ENCODE measurements around the gene PASK. TPM values are rescaled to one million over a fixed set of nuclear protein-coding genes. Genes with fewer than 3 reads are reported as not detected.
"Not testable (repeated sequence)": the region's sequence is repeated elsewhere in the genome, so short reads cannot be mapped to it uniquely, and the experiment has no call there.

The PASK gene
- polyA plus RNA-seq (ENCODE audit: insufficient read depth in 1 of 5, insufficient read length in 5 of 5, low replicate concordance in 1 of 5): 10 to 100 TPM; 18.3 to 25.0 (median 21.2) TPM
- long read RNA-seq, donor 1, partial matches to known transcripts: 0 of 1 reads
- long read RNA-seq, donor 1, other reads (novel, unspliced or antisense): 0 of 1 reads
- long read RNA-seq, donor 2, full-length matches to known transcripts: 2 of 2 reads
- long read RNA-seq, donor 2, partial matches to known transcripts: 0 of 2 reads
- long read RNA-seq, donor 2, other reads (novel, unspliced or antisense): 0 of 2 reads
- long read RNA-seq, donor 3: 0 reads
- long read RNA-seq, donor 4: 0 reads
- long read RNA-seq, donor 5: 0 reads
- long read RNA-seq, donor 6: 0 reads
- long read RNA-seq, donor 7: 0 reads
- long read RNA-seq, donor 8: 0 reads

GRCh38 chr2:241148891-241149674 is at the start of gene PASK:
Gene PASK (minus strand): TSS chr2:241149472. CDS start chr2:241143032, 6,440 bp downstream.
- DNase-seq: peak; percentile 85 to 88

GRCh38 chr2:241198381-241199279 is 49.4 kb upstream of the PASK start:
- no peak for DNase-seq

DNA sequence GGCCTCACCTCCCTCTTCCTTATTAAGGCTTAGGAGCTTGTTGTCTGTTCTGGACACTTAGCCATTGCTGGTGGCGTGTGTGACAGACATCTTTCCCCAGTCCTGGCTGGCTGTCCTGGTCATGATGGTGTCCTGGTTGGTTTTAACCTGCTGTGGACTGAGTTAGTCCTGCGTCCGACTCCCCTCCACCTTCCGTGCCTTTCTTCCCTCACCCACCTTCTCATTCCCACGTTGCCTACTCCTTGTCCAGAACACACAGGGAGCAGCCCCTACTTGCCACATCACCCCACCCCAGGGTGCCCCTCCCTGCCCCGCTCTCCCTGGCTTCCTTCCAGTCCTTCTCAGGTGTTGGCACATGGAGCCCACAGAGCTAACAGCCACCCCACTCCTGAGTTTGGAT is 48.7 kb upstream of the PASK start:
- no peak for DNase-seq

GRCh38 chr2:241197246-241197645 is 48.0 kb upstream of the PASK start:
- not testable (repeated sequence) for DNase-seq

DNA sequence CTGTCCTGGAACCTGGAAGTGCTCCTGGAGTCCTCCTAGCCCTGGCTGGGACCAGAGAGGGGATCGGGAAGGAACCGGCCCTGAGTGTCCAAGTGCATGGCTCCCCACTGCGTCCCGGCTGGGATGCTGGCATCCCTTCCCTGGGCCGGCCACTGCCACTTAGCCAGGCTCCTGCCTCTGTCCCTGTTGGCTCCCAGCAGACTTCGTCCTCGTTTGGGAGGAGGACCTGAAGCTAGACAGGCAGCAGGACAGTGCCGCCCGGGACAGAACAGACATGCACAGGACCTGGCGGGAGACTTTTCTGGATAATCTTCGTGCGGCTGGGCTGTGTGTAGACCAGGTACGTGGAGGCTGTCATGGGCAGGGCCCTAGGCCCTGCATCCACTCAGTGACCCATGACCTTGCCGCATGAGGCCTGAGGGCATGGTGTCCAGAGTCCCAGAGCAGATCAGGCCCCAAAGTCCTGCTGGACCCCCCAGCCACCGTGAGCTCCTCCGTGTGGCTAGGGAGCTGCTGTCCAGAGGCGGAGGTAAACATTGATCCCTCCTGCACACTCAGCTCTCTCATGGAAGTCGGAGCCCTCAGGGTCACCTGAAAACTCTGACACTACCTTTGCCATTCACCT is 46.3 kb upstream of the PASK start:
- no peak for DNase-seq

DNA sequence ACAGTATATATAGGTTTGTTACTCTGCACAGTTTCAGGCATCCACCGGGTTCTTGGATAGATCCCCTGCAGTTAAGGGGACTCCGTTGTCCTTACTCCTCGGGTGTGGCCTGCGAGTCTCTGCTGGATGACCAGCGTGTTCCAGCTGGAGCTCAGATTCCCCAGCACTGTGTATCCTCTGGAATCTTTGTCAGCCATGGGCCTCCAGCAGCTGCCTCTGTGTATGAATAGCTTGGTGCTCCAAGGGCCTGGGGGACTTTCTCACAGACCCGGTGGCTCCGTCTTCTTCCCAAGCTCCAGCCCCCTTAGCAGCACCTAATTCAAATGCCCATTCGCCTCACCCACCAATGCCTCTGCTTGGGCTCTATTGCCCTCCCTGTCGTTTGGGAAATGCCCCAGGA is 45.5 kb upstream of the PASK start:
- no peak for DNase-seq

DNA sequence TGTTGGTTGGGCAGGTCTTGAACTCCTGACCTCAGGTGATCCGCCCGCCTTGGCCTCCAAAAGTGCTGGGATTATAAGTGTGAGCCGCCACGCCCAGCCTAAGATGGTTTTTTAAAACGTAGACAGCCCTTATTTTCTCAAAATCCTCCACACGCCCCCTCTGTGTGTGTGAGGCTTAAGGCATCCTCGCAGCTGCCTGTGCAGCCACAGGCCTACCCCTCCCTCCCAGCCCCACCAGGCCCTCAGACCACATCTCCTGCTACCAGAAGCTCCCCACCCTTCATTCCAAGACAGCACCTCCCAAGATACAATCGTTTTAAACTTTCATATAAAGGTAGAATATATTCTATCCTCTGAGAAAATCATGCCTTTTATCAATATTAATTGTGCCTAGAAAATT is 44.0 kb upstream of the PASK start:
- no peak for DNase-seq

GRCh38 chr2:241191081-241191480 is 41.8 kb upstream of the PASK start:
- no peak for DNase-seq

GRCh38 chr2:241190291-241190981 is 41.2 kb upstream of the PASK start:
- no peak for DNase-seq

DNA sequence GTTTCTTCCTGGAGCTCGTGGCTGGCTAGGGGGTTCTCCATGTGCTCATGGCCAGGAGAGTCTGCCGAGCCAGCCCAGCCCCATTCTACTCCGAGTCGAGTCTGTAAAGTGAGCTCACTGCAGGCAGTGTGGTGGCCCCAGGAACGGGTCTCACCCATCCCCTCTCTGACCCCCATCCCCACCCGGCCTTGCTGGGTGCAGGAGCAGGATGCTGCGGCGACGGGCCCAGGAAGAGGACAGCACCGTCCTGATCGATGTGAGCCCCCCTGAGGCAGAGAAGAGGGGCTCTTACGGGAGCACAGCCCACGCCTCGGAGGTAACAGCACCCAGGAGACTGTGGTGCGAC is 40.6 kb upstream of the PASK start:
- DNase-seq: no peak

DNA sequence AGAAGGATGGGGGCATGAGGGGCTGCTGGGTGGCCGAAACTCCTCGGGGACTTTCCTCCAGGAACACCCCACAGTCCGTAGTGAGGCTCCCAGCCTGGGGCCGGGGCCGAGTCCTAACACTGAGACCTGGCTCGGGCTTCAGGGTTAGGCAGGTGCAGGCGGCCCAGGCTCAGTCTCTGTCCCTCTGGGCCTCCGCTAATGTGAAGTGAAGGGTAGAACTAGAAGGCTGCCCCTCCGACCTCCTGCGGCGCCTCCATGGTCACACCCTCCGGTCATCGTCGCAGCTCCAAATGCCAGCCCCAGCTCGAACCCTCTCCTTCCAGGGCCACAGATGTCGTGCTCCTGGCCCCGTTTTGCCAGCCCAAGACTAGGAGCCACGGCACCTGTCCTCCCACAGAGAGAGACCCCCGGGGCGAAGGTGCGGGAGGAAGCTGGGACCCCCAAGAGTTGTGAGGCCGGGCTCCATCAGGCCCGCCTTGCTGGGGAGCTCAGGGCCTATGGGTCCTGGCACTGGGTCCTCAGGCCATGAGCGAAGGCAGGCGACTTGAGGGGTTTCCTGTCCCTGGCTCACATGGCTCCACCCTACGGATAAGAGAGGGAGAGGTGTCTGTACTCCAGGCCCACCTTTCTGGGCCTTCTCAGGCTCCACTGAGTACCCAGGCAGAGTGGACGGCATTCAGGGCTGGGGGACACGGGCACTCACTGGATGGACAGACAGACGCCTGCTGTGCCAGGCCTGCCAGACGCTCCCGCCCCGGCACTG is 40.0 kb upstream of the PASK start:
- DNase-seq: no peak

DNA sequence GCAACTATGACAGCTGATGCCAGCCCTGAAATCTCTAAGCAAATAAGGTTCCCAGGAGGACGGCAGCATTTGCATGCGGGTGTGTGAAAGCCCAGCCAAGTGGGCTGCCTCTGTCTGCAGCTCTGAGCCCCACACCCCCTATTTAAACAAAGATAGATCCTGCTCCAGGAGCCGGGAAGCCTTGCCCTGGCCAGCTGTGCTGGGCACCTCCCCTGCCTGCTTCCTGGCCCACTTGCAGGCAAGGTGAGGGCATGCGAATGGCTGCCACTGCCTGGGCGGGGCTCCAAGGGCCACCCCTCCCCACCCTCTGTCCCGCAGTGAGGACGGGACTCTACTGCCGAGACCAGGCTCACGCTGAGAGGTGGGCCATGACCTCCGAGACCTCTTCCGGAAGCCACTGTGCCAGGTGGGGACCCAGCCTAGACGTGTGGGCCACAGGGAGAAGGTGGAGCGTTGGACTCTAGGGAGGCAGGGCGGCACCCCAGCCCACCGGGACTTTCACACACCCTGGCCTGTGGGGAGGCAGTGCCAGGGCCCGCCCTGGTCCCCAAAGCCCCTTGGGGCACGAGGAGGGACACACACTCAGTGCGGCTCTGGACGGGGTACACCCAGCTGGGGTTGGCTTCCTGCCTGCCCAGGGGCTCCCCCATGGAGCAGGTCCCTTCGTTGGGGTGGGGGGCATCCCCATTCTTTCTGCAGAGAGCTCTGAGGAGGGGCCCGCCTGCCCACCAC is 39.3 kb upstream of the PASK start, which contains the start of gene ANO7:
ANO7 (plus strand) TSS at position 317 of the 732 bp plus-strand sequence. CDS start 1,387 bp downstream, outside the sequence.
- DNase-seq: no peak

DNA sequence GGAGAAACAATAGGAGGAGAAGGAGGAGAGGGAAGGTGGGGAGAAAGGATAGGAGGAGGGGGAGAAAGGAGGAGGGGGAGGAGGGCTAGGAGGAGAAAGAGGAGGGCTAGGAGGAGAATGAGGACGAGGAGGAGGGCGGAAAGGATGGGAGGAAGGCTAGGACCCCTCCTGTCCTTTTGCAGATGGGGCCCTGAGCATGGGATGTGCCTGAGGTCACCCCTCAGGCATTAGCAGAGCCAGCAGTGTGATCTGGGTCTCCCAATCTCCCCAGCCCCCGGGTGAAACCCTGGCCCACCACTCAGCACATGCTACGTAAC is 38.6 kb upstream of the PASK start:
- no peak for DNase-seq

- no peak for DNase-seq
These were observed 38.0 kb upstream of the PASK start for GRCh38 chr2:241187101-241187917.

- DNase-seq: no peak
These were observed 36.7 kb upstream of the PASK start for GRCh38 chr2:241185961-241186360.

GRCh38 chr2:241184901-241185300 is 35.6 kb upstream of the PASK start:
- DNase-seq: no peak

DNA sequence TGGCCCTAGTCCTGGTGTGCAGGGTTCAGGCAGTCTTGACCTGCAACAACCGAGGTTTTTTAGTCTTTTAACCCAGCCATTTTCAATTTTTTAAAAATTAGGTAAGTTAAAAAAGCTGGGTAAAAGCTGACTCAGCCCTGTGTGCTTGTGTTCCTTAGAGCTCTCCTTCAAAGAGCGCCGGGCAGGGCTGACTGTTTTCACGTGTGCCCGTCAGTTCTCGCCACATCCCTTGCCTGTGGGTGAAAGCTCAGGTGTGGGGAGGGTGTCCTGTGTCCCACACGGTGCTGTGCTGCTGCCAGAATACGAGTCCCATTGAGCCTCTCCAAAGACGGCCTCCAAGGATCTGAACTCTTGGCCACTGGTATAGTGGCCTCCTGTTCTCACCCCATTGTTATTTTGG is 33.9 kb upstream of the PASK start:
- no peak for DNase-seq

- no peak for DNase-seq
These were observed 33.4 kb upstream of the PASK start for GRCh38 chr2:241182531-241183133.

Measured in right lung (tissue), 10 donors.